GM23338 (cell line): Measurements from ENCODE around the gene TRIO. TPM values are rescaled to one million over a fixed set of nuclear protein-coding genes. Genes with fewer than 3 reads are reported as not detected.

ENCODE experiments used
- ATAC-seq: fragments of 200-7000 bp; cut with Tn5 transposase; 3 replicates; pipeline ENCODE4 v1.9.1; 2020
- DNase-seq: peaks from one replicate; pipeline ENCODE4 v3.0.0-alpha.2; 2015; ENCODE audit warnings: low spot score
- H2AFZ ChIP-seq: fragments of 200-600 bp; sonication (generic); 2 replicates; pipeline ENCODE4 v1.8.0; 2016; ENCODE audit warnings: antibody characterized with exemption, mild to moderate bottlenecking, moderate library complexity
- H3F3A ChIP-seq: fragments of 200-600 bp; sonication (generic); replicated peaks from 2 replicates; pipeline ENCODE4 v1.8.0; 2017; ENCODE audit warnings: antibody characterized with exemption, mixed run types, low read depth
- H3K27ac ChIP-seq: fragments of 200-600 bp; sonication (generic); 2 replicates; pipeline ENCODE4 v1.6.1; 2016; ENCODE audit warnings: low read depth
- H3K27me3 ChIP-seq: fragments of 200-600 bp; sonication (generic); 2 replicates; pipeline ENCODE4 v1.8.0; 2016; ENCODE audit warnings: mild to moderate bottlenecking, mixed run types, moderate library complexity; ENCODE audit not compliant: insufficient read depth
- H3K36me3 ChIP-seq: fragments of 200-600 bp; sonication (generic); 2 replicates; pipeline ENCODE4 v1.8.0; 2016; ENCODE audit warnings: mild to moderate bottlenecking; ENCODE audit not compliant: insufficient read depth
- H3K4me1 ChIP-seq: fragments of 200-600 bp; sonication (generic); 2 replicates; pipeline ENCODE4 v1.8.0; 2016; ENCODE audit warnings: mild to moderate bottlenecking, moderate library complexity; ENCODE audit not compliant: insufficient read depth
- H3K4me2 ChIP-seq: fragments of 200-600 bp; sonication (generic); 2 replicates; pipeline ENCODE4 v1.7.1; 2017; ENCODE audit warnings: mixed run types
- H3K4me3 ChIP-seq: fragments of 200-600 bp; sonication (generic); 2 replicates; pipeline ENCODE4 v1.6.1; 2016; ENCODE audit warnings: mixed run types
- H3K79me2 ChIP-seq: fragments of 200-600 bp; sonication (generic); replicated peaks from 2 replicates; pipeline ENCODE4 v1.8.0; 2017; ENCODE audit warnings: mild to moderate bottlenecking; ENCODE audit not compliant: insufficient read depth
- H3K9me2 ChIP-seq: fragments of 200-600 bp; sonication (generic); 2 replicates; pipeline ENCODE4 v1.8.0; 2017; ENCODE audit not compliant: insufficient read depth
- H4K20me1 ChIP-seq: fragments of 200-600 bp; sonication (generic); replicated peaks from 2 replicates; pipeline ENCODE4 v1.8.0; 2017; ENCODE audit warnings: mild to moderate bottlenecking; ENCODE audit not compliant: insufficient read depth
- H3K27ac Mint-ChIP-seq: 2 replicates; pipeline ENCODE4 v1.8.0; 2020; ENCODE audit warnings: inconsistent platforms, mild to moderate bottlenecking, moderate library complexity, mixed read lengths
- H3K27me3 Mint-ChIP-seq: 3 replicates; pipeline ENCODE4 v1.8.0; 2022; ENCODE audit warnings: low read depth, mild to moderate bottlenecking, moderate library complexity, mixed read lengths, inconsistent platforms; ENCODE audit not compliant: insufficient read depth, poor library complexity
- H3K36me3 Mint-ChIP-seq: 3 replicates; pipeline ENCODE4 v1.8.0; 2021; ENCODE audit warnings: low read depth, mild to moderate bottlenecking, inconsistent platforms, moderate library complexity, mixed read lengths
- H3K4me1 Mint-ChIP-seq: 3 replicates; pipeline ENCODE4 v1.8.0; 2020; ENCODE audit warnings: mild to moderate bottlenecking, inconsistent platforms, mixed read lengths
- H3K4me3 Mint-ChIP-seq: 3 replicates; pipeline ENCODE4 v1.8.0; 2021; ENCODE audit warnings: moderate library complexity, mild to moderate bottlenecking, inconsistent platforms, mixed read lengths
- H3K9me3 Mint-ChIP-seq: 3 replicates; pipeline ENCODE4 v1.8.0; 2020; ENCODE audit warnings: moderate library complexity, mild to moderate bottlenecking, inconsistent platforms, mixed read lengths
- CREB1 ChIP-seq: fragments of 250-450 bp; sonication (Bioruptor Pico); IDR thresholded peaks from 2 replicates; pipeline ENCODE4 v1.5.0; 2020; ENCODE audit warnings: low read depth, mild to moderate bottlenecking, moderate library complexity
- EZH2 ChIP-seq: fragments of 200-600 bp; sonication (generic); IDR thresholded peaks from one replicate; pipeline ENCODE4 v1.8.0; 2017; ENCODE audit warnings: antibody characterized with exemption, mild to moderate bottlenecking, low read depth; ENCODE audit not compliant: unreplicated experiment
- EZH2phosphoT487 ChIP-seq: fragments of 200-600 bp; sonication (generic); IDR thresholded peaks from one replicate; pipeline ENCODE4 v1.8.1; 2018; ENCODE audit warnings: antibody characterized with exemption; ENCODE audit not compliant: unreplicated experiment
- JUNB ChIP-seq: IDR thresholded peaks from one replicate; pipeline ENCODE4 v1.6.1; 2016; ENCODE audit warnings: antibody characterized with exemption; ENCODE audit not compliant: unreplicated experiment
- NANOG ChIP-seq: IDR thresholded peaks from 2 replicates; pipeline ENCODE4 v1.6.1; 2016; ENCODE audit warnings: antibody characterized with exemption, borderline replicate concordance
- POLR2AphosphoS5 ChIP-seq: IDR thresholded peaks from 2 replicates; pipeline ENCODE4 v1.6.1; 2016; ENCODE audit warnings: antibody characterized with exemption, low read depth
- STAT1 ChIP-seq: IDR thresholded peaks from one replicate; pipeline ENCODE4 v1.6.1; 2016; ENCODE audit warnings: antibody characterized with exemption; ENCODE audit not compliant: unreplicated experiment
- ZNF114 ChIP-seq: fragments of 250-450 bp; sonication (Bioruptor Pico); IDR thresholded peaks from 2 replicates; pipeline ENCODE4 v1.5.0; 2020; ENCODE audit warnings: mild to moderate bottlenecking, moderate library complexity
- ZNF331 ChIP-seq: fragments of 250-450 bp; sonication (Bioruptor Pico); IDR thresholded peaks from 2 replicates; pipeline ENCODE4 v1.5.0; 2020; ENCODE audit warnings: low read depth, mild to moderate bottlenecking, moderate library complexity
- polyA plus RNA-seq: library from polyadenylated mRNA; unstranded; fragments of >200 nt; fragmentation: Nextera tagmentation; extraction: Ambion mirVana; gene quantifications from 2 replicates; pipeline ENCODE4 v1.2.1, GENCODE V29; 2016
- total RNA-seq: library from RNA; depleted of rRNA; stranded (reverse); fragments of >200 nt; shearing (Covaris generic); gene quantifications from 2 replicates; pipeline ENCODE4 v1.2.3, GENCODE V29; 2014
- TF ChIP-seq, protein P1 (sequence below), 2 experiments: fragments of 200-600 bp in 1 of 2; sonication (generic) in 1 of 2; conservative IDR thresholded peaks; 2 replicates each; pipeline versions ENCODE4 v1.5.1 to v1.6.1; 2016 to 2017; ENCODE audit warnings: antibody characterized with exemption in 2 of 2, low read depth in 2 of 2, mild to moderate bottlenecking in 2 of 2, moderate library complexity in 1 of 2
- TF ChIP-seq, protein P2 (sequence below): fragments of 250-450 bp; sonication (Bioruptor Pico); IDR thresholded peaks from 2 replicates; pipeline ENCODE4 v1.5.0; 2020; ENCODE audit warnings: mild to moderate bottlenecking, moderate library complexity
- TF ChIP-seq, protein P3 (sequence below): IDR thresholded peaks from 2 replicates; pipeline ENCODE4 v1.6.1; 2016; ENCODE audit warnings: antibody characterized with exemption

Gene TRIO
- total and polyA plus RNA-seq, 2 experiments from 2014 or later, result 13.8 to 113 TPM

DNA sequence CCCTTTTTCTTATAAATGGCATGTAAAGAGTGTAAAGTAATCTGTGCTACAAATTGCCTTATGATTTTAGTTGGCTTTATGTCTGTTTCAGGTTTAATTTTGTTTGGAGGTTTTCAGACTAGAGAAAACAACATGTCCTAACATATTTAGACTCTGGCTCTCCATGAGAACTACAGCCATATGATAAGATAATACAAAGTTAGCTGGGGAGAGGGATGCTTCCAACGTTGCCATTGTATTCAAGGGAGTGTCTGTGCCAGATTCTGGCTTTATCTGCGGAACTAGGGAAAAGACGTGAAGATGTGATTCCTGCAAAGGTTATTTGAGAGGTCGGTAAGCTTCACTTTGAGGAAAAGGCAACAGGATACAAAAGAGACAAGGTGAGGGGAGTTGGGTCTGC is 298.5 kb downstream of the TRIO start:
- Mint-ChIP-seq H3K27ac (no peak overlapping the region), H3K9me3 (no peaks in the 10 kb centered on the region), H3K4me3 (no peak overlapping the region), H3K36me3 (peaks cover 4% of the 10 kb centered on the region; the same call in 2 of the 3 replicates), H3K4me1 (peaks cover 25% of the 10 kb centered on the region), H3K27me3 (peaks cover 2% of the 10 kb centered on the region)
- Histone ChIP-seq H4K20me1 (peaks cover 4% of the 10 kb centered on the region; the same call in 1 of the 2 replicates), H3K36me3 (no peaks in the 10 kb centered on the region; the same call in 1 of the 2 replicates), H3K79me2 (peaks cover 4% of the 10 kb centered on the region), H3F3A (no peaks in the 10 kb centered on the region), H2AFZ (no peak overlapping the region), H3K27ac (no peak overlapping the region), H3K4me2 (no peak overlapping the region), H3K4me1 (peaks cover 17% of the 10 kb centered on the region), H3K4me3 (no peak overlapping the region), H3K27me3 (no peaks in the 10 kb centered on the region), H3K9me2 (no peaks in the 10 kb centered on the region)
- TF ChIP-seq JUNB (no peak), EZH2 (no peak)
- DNase-seq (no peak), ATAC-seq (no peak)

DNA sequence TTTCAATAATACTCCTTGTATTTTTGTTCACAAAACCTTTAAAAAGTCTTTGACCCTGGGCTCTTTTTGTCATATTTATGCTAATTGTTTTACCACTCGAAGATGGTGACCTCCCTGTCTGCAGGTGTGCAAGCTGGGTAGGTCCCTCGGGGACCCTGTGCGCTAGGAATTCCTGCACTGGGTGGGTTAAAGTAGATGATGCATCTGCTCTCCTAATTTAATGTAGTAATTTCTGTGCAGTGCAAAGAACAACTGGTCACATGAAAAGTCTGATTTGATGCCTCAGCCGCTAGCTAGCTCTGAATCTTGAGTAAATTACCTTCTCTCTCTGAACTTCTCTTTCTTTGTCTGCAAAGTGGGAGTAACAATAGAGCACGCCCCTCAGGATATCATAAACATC is 299.4 kb downstream of the TRIO start:
- no peak overlapping the region for H2AFZ ChIP-seq
- ATAC-seq (no peak), DNase-seq (no peak)
- no peaks in the 10 kb centered on the region for H3K27me3 ChIP-seq
- no peaks in the 10 kb centered on the region; the same call in 1 of the 2 replicates for H3K36me3 ChIP-seq
- Mint-ChIP-seq H3K4me3 (no peak overlapping the region), H3K9me3 (no peaks in the 10 kb centered on the region), H3K4me1 (peaks cover 29% of the 10 kb centered on the region), H3K27ac (no peak overlapping the region), H3K27me3 (peaks cover 2% of the 10 kb centered on the region), H3K36me3 (no peaks in the 10 kb centered on the region)
- no peaks in the 10 kb centered on the region for H3K9me2 ChIP-seq
- H3K4me1 ChIP-seq, result peaks cover 17% of the 10 kb centered on the region
- no peak overlapping the region for H3K4me2 ChIP-seq
- H3K79me2 ChIP-seq, result peaks cover 7% of the 10 kb centered on the region
- no peak overlapping the region for H3K4me3 ChIP-seq
- no peaks in the 10 kb centered on the region for H3F3A ChIP-seq
- no peak overlapping the region for H3K27ac ChIP-seq
- peaks cover 2% of the 10 kb centered on the region; the same call in 1 of the 2 replicates for H4K20me1 ChIP-seq
- TF ChIP-seq EZH2phosphoT487 (no peak), JUNB (no peak), EZH2 (no peak), POLR2AphosphoS5 (no peak), STAT1 (no peak), NANOG (no peak), ZNF114 (CRISPR knock-in tag) (no peak), CREB1 (CRISPR knock-in tag) (no peak), ZNF331 (CRISPR knock-in tag) (no peak)
- TF ChIP-seq, protein P1, sequence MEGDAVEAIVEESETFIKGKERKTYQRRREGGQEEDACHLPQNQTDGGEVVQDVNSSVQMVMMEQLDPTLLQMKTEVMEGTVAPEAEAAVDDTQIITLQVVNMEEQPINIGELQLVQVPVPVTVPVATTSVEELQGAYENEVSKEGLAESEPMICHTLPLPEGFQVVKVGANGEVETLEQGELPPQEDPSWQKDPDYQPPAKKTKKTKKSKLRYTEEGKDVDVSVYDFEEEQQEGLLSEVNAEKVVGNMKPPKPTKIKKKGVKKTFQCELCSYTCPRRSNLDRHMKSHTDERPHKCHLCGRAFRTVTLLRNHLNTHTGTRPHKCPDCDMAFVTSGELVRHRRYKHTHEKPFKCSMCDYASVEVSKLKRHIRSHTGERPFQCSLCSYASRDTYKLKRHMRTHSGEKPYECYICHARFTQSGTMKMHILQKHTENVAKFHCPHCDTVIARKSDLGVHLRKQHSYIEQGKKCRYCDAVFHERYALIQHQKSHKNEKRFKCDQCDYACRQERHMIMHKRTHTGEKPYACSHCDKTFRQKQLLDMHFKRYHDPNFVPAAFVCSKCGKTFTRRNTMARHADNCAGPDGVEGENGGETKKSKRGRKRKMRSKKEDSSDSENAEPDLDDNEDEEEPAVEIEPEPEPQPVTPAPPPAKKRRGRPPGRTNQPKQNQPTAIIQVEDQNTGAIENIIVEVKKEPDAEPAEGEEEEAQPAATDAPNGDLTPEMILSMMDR (conservative IDR thresholded peaks at IDR 0.05; ENCODE audit: low read depth in 2 of 2), result no peak
- TF ChIP-seq, protein P2, sequence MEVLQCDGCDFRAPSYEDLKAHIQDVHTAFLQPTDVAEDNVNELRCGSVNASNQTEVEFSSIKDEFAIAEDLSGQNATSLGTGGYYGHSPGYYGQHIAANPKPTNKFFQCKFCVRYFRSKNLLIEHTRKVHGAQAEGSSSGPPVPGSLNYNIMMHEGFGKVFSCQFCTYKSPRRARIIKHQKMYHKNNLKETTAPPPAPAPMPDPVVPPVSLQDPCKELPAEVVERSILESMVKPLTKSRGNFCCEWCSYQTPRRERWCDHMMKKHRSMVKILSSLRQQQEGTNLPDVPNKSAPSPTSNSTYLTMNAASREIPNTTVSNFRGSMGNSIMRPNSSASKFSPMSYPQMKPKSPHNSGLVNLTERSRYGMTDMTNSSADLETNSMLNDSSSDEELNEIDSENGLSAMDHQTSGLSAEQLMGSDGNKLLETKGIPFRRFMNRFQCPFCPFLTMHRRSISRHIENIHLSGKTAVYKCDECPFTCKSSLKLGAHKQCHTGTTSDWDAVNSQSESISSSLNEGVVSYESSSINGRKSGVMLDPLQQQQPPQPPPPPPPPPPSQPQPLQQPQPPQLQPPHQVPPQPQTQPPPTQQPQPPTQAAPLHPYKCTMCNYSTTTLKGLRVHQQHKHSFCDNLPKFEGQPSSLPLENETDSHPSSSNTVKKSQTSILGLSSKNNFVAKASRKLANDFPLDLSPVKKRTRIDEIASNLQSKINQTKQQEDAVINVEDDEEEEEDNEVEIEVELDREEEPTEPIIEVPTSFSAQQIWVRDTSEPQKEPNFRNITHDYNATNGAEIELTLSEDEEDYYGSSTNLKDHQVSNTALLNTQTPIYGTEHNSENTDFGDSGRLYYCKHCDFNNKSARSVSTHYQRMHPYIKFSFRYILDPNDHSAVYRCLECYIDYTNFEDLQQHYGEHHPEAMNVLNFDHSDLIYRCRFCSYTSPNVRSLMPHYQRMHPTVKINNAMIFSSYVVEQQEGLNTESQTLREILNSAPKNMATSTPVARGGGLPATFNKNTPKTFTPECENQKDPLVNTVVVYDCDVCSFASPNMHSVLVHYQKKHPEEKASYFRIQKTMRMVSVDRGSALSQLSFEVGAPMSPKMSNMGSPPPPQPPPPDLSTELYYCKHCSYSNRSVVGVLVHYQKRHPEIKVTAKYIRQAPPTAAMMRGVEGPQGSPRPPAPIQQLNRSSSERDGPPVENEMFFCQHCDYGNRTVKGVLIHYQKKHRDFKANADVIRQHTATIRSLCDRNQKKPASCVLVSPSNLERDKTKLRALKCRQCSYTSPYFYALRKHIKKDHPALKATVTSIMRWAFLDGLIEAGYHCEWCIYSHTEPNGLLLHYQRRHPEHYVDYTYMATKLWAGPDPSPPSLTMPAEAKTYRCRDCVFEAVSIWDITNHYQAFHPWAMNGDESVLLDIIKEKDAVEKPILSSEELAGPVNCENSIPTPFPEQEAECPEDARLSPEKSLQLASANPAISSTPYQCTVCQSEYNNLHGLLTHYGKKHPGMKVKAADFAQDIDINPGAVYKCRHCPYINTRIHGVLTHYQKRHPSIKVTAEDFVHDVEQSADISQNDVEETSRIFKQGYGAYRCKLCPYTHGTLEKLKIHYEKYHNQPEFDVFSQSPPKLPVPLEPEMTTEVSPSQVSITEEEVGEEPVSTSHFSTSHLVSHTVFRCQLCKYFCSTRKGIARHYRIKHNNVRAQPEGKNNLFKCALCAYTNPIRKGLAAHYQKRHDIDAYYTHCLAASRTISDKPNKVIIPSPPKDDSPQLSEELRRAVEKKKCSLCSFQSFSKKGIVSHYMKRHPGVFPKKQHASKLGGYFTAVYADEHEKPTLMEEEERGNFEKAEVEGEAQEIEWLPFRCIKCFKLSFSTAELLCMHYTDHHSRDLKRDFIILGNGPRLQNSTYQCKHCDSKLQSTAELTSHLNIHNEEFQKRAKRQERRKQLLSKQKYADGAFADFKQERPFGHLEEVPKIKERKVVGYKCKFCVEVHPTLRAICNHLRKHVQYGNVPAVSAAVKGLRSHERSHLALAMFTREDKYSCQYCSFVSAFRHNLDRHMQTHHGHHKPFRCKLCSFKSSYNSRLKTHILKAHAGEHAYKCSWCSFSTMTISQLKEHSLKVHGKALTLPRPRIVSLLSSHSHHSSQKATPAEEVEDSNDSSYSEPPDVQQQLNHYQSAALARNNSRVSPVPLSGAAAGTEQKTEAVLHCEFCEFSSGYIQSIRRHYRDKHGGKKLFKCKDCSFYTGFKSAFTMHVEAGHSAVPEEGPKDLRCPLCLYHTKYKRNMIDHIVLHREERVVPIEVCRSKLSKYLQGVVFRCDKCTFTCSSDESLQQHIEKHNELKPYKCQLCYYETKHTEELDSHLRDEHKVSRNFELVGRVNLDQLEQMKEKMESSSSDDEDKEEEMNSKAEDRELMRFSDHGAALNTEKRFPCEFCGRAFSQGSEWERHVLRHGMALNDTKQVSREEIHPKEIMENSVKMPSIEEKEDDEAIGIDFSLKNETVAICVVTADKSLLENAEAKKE (CRISPR knock-in tag), result no peak
- TF ChIP-seq, protein P3, sequence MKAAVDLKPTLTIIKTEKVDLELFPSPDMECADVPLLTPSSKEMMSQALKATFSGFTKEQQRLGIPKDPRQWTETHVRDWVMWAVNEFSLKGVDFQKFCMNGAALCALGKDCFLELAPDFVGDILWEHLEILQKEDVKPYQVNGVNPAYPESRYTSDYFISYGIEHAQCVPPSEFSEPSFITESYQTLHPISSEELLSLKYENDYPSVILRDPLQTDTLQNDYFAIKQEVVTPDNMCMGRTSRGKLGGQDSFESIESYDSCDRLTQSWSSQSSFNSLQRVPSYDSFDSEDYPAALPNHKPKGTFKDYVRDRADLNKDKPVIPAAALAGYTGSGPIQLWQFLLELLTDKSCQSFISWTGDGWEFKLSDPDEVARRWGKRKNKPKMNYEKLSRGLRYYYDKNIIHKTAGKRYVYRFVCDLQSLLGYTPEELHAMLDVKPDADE, result no peak
